Tibial nerve (tissue), 4 donors: ENCODE results near the gene MLYCD. TPM values are rescaled to one million over a fixed set of nuclear protein-coding genes. Genes with fewer than 3 reads are reported as not detected.

Experiments
- DNase-seq, 2 donors: peaks; one replicate each; pipeline ENCODE4 v3.0.0-alpha.2; 2019; ENCODE audit warnings: low spot score in 2 of 2
- H3K27ac ChIP-seq, 4 donors: fragments of 200-600 bp; sonication (generic) in 3 of 4; one replicate each; pipeline ENCODE4 v1.5.1; 2017 to 2019; ENCODE audit warnings: mild to moderate bottlenecking in 1 of 4
- H3K27me3 ChIP-seq, 2 donors: fragments of 200-600 bp; sonication (generic) in 1 of 2; one replicate each; pipeline versions ENCODE4 v1.5.1 to v1.6.0; 2017 to 2019
- H3K36me3 ChIP-seq, 3 donors: fragments of 200-600 bp; sonication (generic); one replicate each; pipeline ENCODE4 v1.5.1; 2018 to 2019
- H3K4me1 ChIP-seq, 4 donors: fragments of 200-600 bp; sonication (generic) in 3 of 4; one replicate each; pipeline ENCODE4 v1.5.1; 2017 to 2019
- H3K4me3 ChIP-seq, 4 donors: fragments of 200-600 bp; sonication (generic) in 3 of 4; one replicate each; pipeline ENCODE4 v1.5.1; 2017 to 2019; ENCODE audit warnings: mild to moderate bottlenecking in 1 of 4, moderate library complexity in 1 of 4
- H3K9me3 ChIP-seq, 4 donors: fragments of 200-600 bp; sonication (generic) in 3 of 4; one replicate each; pipeline ENCODE4 v1.5.1; 2017 to 2019
- EP300 ChIP-seq, 2 donors: sonication (generic); formaldehyde crosslinking; IDR thresholded peaks; one replicate each; pipeline ENCODE4 v1.6.1; 2017; ENCODE audit warnings: antibody characterized with exemption in 2 of 2, mild to moderate bottlenecking in 1 of 2
- POLR2A ChIP-seq, 2 donors: fragments of 450-650 bp; IDR thresholded peaks; one replicate each; pipeline ENCODE4 v1.6.1; 2017; ENCODE audit warnings: antibody characterized with exemption in 2 of 2, mild to moderate bottlenecking in 2 of 2, moderate library complexity in 2 of 2
- WGBS, 2 donors: methylation state at CpG; one replicate each; pipeline ENCODE4 v1.1.5; 2018; 5-methylcytosine and 5-hydroxymethylcytosine counted together
- total RNA-seq, 4 donors: library from RNA; depleted of rRNA; stranded (reverse); fragments of >200 nt; gene quantifications; one replicate each; pipeline ENCODE4 v1.1.0, GENCODE V29; 2016
- TF ChIP-seq, protein P1 (sequence below), 5 experiments: fragments of 200-600 bp in 3 of 5; fragments of 450-650 bp in 2 of 5; sonication (generic) in 3 of 5; IDR thresholded peaks; one replicate each; pipeline ENCODE4 v1.5.1; 2016 to 2019; ENCODE audit warnings: antibody characterized with exemption in 5 of 5, mild to moderate bottlenecking in 3 of 5, moderate library complexity in 2 of 5

The MLYCD gene
- total RNA-seq, 4 donors from 2014 or later, result 19.0 to 26.7 (median 23.0) TPM

DNA sequence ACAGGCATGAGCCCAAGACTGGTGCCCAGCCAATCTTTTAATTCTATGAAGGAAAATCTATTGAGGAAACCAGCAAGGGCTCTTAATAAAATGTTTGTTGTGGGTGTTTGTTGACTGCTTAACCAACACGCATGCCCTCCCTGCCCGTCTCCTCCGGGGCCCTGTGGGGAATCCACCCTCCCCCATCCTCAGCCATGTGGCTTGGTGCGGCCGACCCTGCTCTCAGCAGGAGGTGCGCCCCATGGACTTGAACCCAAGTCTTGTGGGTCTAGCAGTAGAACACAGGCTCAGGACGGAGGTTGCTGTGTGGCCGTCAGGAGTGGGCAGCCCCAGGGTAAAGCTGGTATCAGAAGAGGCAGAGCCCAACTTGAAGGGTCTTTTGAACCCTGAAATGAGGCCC, 45.1 kb upstream of the MLYCD start:
- no peaks in the 10 kb centered on the region for H3K9me3 ChIP-seq
- H3K27ac ChIP-seq, result no peak overlapping the region
- H3K36me3 ChIP-seq, result no peaks in the 10 kb centered on the region
- WGBS, 2 donors, result 92 to 94% methylated on average over 8 of the region's 8 CpGs
- DNase-seq, result no peak
- H3K27me3 ChIP-seq, result no peaks in the 10 kb centered on the region
- TF ChIP-seq POLR2A (IDR thresholded peaks at IDR 0.05) (no peak), EP300 (IDR thresholded peaks at IDR 0.05) (no peak)
- TF ChIP-seq, protein P1, sequence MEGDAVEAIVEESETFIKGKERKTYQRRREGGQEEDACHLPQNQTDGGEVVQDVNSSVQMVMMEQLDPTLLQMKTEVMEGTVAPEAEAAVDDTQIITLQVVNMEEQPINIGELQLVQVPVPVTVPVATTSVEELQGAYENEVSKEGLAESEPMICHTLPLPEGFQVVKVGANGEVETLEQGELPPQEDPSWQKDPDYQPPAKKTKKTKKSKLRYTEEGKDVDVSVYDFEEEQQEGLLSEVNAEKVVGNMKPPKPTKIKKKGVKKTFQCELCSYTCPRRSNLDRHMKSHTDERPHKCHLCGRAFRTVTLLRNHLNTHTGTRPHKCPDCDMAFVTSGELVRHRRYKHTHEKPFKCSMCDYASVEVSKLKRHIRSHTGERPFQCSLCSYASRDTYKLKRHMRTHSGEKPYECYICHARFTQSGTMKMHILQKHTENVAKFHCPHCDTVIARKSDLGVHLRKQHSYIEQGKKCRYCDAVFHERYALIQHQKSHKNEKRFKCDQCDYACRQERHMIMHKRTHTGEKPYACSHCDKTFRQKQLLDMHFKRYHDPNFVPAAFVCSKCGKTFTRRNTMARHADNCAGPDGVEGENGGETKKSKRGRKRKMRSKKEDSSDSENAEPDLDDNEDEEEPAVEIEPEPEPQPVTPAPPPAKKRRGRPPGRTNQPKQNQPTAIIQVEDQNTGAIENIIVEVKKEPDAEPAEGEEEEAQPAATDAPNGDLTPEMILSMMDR (IDR thresholded peaks at IDR 0.05), result no peak
- H3K4me1 ChIP-seq, result no peaks in the 10 kb centered on the region
- no peak overlapping the region for H3K4me3 ChIP-seq

- Histone ChIP-seq H3K27ac (no peak overlapping the region), H3K4me3 (no peak overlapping the region), H3K4me1 (no peaks in the 10 kb centered on the region), H3K27me3 (no peaks in the 10 kb centered on the region), H3K9me3 (no peaks in the 10 kb centered on the region), H3K36me3 (no peaks in the 10 kb centered on the region)
- DNase-seq, result no peak
- TF ChIP-seq, protein P1 (IDR thresholded peaks at IDR 0.05), result no peak
- no peak for TF ChIP-seq EP300 (IDR thresholded peaks at IDR 0.05)
- no peak for TF ChIP-seq POLR2A (IDR thresholded peaks at IDR 0.05)
- 76 to 87% methylated on average over 9 of the region's 9 CpGs for WGBS, 2 donors
Observed at GRCh38 chr16:83854420-83854819, 44.5 kb upstream of the MLYCD start.

DNA sequence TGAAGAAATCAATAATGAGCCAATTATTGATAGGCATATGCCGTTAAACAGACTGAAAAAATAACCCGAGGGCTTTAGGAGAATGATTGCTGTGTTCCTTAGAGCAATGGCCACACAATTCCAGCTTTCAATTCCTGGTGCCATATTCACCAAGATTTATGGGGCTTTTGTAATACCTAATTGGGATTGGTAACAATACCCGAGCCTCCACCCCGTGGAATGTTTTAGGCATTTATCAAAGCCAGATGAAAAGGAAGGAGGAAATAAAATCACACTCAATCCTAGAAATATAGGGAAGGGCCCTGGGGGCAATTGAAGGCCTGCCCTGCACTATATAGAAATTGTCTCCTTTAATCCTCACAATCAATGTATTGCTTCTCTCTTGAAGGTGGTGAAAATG, 42.1 kb upstream of the MLYCD start:
- Histone ChIP-seq H3K4me3 (no peak overlapping the region), H3K36me3 (no peaks in the 10 kb centered on the region), H3K9me3 (no peaks in the 10 kb centered on the region), H3K27ac (no peak overlapping the region), H3K27me3 (no peaks in the 10 kb centered on the region), H3K4me1 (no peaks in the 10 kb centered on the region)
- no peak for DNase-seq
- WGBS, 2 donors, result 20 to 39% methylated on average over 4 of the region's 4 CpGs
- TF ChIP-seq EP300 (IDR thresholded peaks at IDR 0.05) (no peak), POLR2A (IDR thresholded peaks at IDR 0.05) (no peak)
- TF ChIP-seq, protein P1 (IDR thresholded peaks at IDR 0.05), result no peak

- Histone ChIP-seq H3K9me3 (no peaks in the 10 kb centered on the region), H3K27ac (no peak overlapping the region), H3K36me3 (no peaks in the 10 kb centered on the region), H3K4me3 (no peak overlapping the region), H3K27me3 (no peaks in the 10 kb centered on the region), H3K4me1 (no peaks in the 10 kb centered on the region)
- DNase-seq, result no peak
- TF ChIP-seq EP300 (IDR thresholded peaks at IDR 0.05), result no peak
- TF ChIP-seq, protein P1 (IDR thresholded peaks at IDR 0.05), result no peak
- no peak for TF ChIP-seq POLR2A (IDR thresholded peaks at IDR 0.05)
- 81% methylated on average over 8 of the region's 8 CpGs for WGBS, 2 donors
Observed at GRCh38 chr16:83859265-83859664, 39.6 kb upstream of the MLYCD start.

DNA sequence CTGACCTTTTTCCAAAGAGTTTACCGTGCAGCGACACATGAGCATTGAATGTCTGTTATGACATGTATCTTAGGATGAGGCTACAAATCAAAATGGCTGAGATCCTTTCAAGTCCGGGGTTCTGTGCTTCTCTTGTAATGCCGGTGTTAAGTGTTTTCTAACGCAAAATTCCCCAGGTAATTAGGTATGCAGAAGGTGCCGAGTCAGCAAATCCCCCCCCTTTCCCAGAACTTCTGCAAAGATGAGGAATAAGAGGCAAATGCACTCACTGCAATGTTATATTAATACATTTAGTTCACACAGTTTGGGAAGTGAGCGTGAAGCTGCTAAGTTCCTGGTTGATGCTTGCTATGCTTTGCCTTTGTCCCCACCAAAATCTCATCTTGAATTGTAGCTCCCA, 36.3 kb upstream of the MLYCD start:
- Histone ChIP-seq H3K27ac (no peak overlapping the region), H3K4me1 (no peaks in the 10 kb centered on the region), H3K4me3 (no peak overlapping the region), H3K36me3 (no peaks in the 10 kb centered on the region), H3K9me3 (no peaks in the 10 kb centered on the region), H3K27me3 (no peaks in the 10 kb centered on the region)
- TF ChIP-seq EP300 (IDR thresholded peaks at IDR 0.05), result no peak
- TF ChIP-seq POLR2A (IDR thresholded peaks at IDR 0.05), result no peak
- TF ChIP-seq, protein P1 (IDR thresholded peaks at IDR 0.05), result no peak
- 75 to 80% methylated on average over 7 of the region's 7 CpGs for WGBS, 2 donors
- DNase-seq, result no peak
